ENCODE results near the gene PDLIM4.

The PDLIM4 gene

GRCh38 chr5:132256783-132257130 lies 739 bp upstream of the PDLIM4 start:
- no peak for DNase-seq (ENCODE audit: low read depth)
- no peak overlapping the region for H3K4me3 ChIP-seq (replicated peaks; ENCODE audit: low read depth, low read length)
- TF ChIP-seq, protein P1, sequence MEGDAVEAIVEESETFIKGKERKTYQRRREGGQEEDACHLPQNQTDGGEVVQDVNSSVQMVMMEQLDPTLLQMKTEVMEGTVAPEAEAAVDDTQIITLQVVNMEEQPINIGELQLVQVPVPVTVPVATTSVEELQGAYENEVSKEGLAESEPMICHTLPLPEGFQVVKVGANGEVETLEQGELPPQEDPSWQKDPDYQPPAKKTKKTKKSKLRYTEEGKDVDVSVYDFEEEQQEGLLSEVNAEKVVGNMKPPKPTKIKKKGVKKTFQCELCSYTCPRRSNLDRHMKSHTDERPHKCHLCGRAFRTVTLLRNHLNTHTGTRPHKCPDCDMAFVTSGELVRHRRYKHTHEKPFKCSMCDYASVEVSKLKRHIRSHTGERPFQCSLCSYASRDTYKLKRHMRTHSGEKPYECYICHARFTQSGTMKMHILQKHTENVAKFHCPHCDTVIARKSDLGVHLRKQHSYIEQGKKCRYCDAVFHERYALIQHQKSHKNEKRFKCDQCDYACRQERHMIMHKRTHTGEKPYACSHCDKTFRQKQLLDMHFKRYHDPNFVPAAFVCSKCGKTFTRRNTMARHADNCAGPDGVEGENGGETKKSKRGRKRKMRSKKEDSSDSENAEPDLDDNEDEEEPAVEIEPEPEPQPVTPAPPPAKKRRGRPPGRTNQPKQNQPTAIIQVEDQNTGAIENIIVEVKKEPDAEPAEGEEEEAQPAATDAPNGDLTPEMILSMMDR (IDR thresholded peaks at IDR 0.05; ENCODE audit: low read length, missing control alignments) = no peak

DNA sequence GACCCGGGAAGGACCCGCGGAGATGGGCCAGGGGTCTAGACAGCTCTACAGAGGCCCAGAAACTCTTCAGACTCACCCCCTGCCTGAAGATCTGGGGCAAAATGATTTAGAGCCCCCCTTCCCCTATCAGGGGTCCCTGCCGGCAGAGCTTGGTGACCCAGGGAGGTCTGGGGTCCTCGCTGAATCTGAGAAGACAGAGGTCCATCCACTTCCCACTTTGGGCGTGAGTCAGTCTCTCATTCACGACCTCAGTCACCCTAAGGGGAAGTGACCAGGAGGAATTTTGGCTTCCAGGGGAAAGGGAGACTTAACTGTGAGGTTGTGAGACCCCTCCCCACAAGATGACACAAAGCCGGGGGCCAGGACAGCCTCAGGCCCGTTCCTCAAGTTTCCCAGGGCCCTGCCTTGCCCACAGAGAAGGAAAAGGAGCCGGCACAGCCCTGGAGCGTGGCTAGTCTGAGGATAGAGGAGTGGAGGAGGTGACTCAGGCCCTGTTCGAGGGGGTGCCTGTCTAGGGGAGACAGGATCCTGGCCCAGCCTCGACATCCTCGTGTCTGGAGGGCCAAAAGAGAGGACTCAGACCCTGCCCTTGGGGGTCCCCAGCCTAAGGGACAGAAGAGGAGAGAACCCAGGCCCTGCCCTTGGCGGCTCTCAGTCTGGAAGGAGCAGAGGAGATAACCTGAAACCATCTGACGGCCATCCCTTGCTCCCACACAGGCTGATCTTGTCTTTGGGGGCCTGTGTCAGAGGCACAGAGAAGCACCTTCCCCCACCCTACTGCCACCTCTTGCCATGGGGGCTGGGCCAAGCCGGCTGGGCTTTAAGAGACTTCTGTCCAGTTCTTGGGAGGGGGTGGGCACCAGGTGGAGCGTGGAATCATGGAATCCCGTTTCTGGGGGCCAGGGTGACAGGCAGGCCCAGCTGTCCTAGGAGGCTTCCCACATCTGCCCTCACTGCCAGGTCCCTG lies 889 bp downstream of the PDLIM4 start:
- peak overlapping the region; percentile 70 for H3K4me3 ChIP-seq (replicated peaks; ENCODE audit: low read depth, low read length)
- TF ChIP-seq, protein P1 (IDR thresholded peaks at IDR 0.05; ENCODE audit: low read length, missing control alignments) = no peak
- DNase-seq (ENCODE audit: low read depth) = peak; percentile 41

GRCh38 chr5:132259069-132259851 lies 1.8 kb downstream of the PDLIM4 start:
- peak overlapping the region; percentile 70 for H3K4me3 ChIP-seq (replicated peaks; ENCODE audit: low read depth, low read length)
- TF ChIP-seq, protein P1 (IDR thresholded peaks at IDR 0.05; ENCODE audit: low read length, missing control alignments) = no peak
- peak; percentile 92 for DNase-seq (ENCODE audit: low read depth)

DNA sequence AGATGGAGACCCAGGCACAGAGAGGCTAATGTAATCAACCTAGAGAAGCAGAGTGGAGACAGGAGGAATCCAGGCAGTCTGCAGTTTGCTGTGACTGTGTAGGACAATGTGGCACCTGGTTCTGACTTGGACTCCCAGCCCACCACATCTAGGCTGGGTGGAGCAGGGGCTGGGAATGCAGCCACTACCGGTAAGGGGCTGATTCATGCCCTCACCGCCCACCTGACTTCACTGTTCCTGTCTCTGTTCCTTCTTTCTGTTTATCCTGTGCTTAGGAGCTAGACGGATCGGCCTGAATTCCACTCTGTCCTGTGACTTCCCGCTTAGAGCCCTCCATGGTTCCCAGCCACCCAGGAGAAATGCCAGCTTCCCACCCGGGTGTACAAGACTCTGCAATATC lies 2.6 kb downstream of the PDLIM4 start:
- H3K4me3 ChIP-seq (replicated peaks; ENCODE audit: low read depth, low read length) = no peak overlapping the region
- peak; percentile 30 for DNase-seq (ENCODE audit: low read depth)

GRCh38 chr5:132260714-132261551 lies 3.4 kb downstream of the PDLIM4 start:
- no peak overlapping the region for H3K4me3 ChIP-seq (replicated peaks; ENCODE audit: low read depth, low read length)
- TF ChIP-seq, protein P1 (IDR thresholded peaks at IDR 0.05; ENCODE audit: low read length, missing control alignments) = no peak
- peak; percentile 89 for DNase-seq (ENCODE audit: low read depth)

More for the DNA sequence above, 2.6 kb downstream of the PDLIM4 start:
- TF ChIP-seq, protein P1 (IDR thresholded peaks at IDR 0.05; ENCODE audit: low read length, missing control alignments) = no peak

All from fibroblast of pulmonary artery (primary cell).